ENCODE measurements around the gene PRSS56.
"Not testable (repeated sequence)": the region's sequence is repeated elsewhere in the genome, so short reads cannot be mapped to it uniquely, and the experiment has no call there.

The PRSS56 gene

GRCh38 chr2:232542715-232543467, 22.7 kb downstream of the PRSS56 start:
- DNase-seq = no peak

DNA sequence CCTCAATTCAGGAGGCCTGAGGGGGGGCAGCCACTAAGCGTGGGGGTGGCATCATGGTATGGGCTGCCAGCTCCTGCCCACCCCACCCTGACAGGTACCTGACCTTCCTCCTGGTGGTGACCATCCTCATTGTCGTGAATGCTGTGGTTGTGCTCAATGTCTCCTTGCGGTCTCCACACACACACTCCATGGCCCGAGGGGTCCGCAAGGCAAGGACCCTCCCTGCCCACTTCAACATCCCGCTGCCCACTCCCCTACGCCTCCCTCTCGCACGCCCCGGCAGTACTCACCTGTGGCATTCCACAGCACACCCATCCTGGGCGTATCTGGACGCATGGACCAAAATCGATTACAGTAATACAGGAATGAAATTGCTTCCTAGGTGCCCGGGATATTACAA, 23.3 kb downstream of the PRSS56 start:
- no peak for DNase-seq

DNA sequence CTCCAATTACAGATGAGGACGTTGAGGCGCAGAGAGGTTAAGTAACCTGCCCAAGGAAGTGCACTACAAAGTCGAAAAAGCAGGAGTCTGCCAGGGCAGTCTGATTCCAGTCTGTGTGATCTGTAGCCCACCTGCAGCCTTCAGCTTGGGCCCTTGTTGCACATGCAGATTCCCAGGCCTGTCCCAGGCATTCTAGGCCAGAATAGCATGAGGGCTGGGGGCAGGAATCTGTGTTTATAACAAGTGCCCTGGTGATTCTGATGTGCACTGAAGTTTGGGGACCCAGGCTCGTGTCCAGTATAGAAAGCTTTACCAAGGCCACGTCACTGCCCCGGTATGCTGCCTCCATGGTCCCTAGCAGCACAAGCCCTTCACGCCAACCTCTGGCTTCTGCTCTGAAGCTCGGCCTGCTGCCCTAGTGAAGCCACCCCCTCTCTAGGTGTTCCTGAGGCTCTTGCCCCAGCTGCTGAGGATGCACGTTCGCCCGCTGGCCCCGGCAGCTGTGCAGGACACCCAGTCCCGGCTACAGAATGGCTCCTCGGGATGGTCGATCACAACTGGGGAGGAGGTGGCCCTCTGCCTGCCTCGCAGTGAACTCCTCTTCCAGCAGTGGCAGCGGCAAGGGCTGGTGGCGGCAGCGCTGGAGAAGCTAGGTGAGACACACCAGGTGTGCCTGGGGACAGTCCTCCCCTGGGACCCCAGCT, 23.9 kb downstream of the PRSS56 start:
- DNase-seq = no peak

DNA sequence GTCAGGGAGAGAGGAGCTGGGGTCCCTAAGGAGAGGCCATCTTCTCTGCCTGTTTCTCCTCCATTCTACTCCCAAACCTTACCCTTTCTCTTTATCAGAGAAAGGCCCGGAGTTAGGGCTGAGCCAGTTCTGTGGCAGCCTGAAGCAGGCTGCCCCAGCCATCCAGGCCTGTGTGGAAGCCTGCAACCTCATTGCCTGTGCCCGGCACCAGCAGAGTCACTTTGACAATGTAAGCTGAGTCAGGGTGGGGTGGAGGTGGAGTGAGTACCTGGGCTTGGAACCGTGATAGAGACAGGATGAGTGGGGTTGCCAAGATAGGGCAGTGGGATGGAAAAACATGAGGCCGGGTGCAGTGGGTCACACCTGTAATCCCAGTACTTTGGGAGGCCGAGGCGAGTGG, 24.5 kb downstream of the PRSS56 start:
- DNase-seq = no peak

- DNase-seq = no peak
Measured at GRCh38 chr2:232545511-232546375, 25.6 kb downstream of the PRSS56 start.

DNA sequence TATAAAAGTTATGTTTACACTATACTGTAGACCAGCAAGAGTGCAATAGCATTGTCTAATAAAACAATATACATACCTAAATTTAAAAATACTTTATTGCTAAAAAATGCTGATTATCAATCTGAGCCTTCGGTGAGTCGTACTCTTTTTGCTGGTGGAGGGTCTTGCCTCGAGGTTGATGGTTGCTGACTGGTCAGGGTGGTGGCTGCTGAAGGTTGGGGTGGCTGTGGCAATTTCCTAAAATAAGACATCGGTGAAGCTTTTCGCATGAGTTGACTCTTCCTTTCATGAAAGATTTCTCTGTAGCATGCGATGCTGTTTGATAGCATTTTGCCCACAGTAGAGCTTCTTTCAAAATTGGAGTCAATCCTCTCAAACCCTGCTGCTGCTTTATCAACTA, 27.8 kb downstream of the PRSS56 start:
- no peak for DNase-seq

- DNase-seq = no peak
Measured at GRCh38 chr2:232549655-232550353, 29.6 kb downstream of the PRSS56 start.

DNA sequence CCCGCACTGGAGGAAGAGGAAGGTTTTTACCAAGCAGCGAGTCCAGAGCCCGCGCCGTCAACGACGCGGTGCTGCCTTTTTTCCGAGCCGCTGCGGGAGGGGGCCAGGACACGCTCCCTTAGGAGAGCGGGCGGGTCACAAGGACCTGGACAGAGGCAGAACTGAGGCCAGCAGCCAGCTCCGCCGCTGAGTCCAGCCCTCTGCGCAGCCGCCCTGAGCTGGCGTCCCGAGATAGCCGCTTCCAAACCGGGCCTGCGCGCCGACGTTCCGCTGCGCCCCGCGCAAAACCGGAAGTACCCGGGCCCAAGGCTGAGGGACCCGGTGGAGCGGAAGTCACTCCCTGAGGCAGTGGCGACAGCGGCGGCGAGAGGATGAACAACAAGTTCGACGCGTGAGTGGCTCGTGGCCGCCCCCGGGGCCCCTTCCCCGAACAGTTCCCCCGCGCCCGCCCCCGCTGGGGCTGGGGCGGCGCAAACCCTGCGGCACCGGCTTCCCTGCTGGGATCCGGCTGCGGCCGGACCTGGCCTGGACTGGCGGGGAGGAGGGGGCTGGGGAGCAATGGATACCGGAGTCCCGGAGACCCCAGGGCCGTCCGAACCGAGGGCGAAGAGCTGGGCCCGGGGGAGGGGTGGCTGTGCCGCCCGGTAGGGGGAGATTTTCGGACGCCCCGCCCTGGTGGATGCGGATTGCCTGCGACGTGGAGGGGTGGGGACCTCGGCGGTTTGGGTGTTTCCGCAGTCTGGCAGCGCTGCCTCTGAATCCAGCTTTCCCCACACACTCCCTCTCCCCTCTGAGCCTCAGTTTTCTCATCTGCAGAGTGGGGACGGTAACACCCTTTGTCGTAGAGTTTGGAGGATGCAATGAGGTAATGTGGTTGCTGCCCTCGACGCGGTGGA, 30.4 kb downstream of the PRSS56 start, which contains the start of the genes EIF4E2 and TIGD1:
EIF4E2 (plus strand) TSS at position 336 of the 896 bp plus-strand sequence; CDS start at position 372, 36 bp downstream.
TIGD1 (minus strand) TSS at position 204 of the 896 bp plus-strand sequence. CDS start 675 bp downstream, outside the sequence.
- DNase-seq = peak; percentile 91

GRCh38 chr2:232551250-232551638, 31.1 kb downstream of the PRSS56 start:
- no peak for DNase-seq

GRCh38 chr2:232551776-232552175, 31.6 kb downstream of the PRSS56 start:
- no peak for DNase-seq

DNA sequence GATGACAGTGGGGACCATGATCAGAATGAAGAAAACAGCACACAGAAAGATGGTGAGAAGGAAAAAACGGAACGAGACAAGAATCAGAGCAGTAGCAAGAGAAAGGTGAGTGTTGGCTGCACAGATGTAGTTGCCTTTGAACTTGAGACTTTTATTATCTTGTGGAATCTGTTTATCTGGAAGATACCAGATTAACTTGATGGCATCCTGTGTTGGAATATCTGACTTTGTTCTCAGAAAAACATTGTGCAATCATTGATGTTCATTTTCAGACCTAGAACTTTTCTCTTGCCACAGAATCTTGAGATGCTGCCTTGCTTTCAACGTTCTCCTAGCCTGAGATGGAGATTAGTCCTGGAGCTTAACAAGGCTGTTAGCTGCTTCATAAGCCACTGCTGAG, 36.2 kb downstream of the PRSS56 start:
- DNase-seq = no peak

DNA sequence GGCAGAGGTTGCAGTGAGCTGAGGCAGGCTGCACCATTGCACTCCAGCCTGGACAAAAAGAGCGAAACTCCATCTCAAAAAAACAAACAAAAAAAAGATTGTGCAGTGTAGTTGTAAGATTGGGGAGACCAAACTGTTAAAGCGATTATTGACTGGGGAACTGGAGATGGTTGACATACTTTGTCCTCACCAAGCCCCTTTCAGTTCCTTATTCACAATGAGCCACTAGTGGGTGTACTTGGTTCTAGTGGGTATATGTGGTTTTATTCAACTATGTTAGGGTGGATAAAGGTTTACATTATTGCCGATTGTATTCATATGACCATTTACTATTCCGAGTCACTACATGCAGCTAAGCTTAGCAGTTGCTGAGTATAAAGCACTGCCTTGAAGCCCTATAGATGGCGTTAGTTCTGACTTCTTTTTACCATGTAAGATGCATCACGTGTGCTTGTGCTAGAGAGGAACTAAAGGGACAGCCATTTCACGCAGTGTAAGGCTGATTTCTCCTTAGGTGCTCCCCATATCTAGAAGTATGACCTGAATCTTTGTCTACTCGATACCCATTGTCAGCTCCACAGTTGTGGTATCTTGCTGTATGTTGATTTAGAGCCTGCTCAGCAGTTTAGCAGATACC, 42.4 kb downstream of the PRSS56 start:
- no peak for DNase-seq

GRCh38 chr2:232563580-232563979, 43.4 kb downstream of the PRSS56 start:
- DNase-seq = no peak

- DNase-seq = no peak
Measured at GRCh38 chr2:232567721-232568120, 47.5 kb downstream of the PRSS56 start.

DNA sequence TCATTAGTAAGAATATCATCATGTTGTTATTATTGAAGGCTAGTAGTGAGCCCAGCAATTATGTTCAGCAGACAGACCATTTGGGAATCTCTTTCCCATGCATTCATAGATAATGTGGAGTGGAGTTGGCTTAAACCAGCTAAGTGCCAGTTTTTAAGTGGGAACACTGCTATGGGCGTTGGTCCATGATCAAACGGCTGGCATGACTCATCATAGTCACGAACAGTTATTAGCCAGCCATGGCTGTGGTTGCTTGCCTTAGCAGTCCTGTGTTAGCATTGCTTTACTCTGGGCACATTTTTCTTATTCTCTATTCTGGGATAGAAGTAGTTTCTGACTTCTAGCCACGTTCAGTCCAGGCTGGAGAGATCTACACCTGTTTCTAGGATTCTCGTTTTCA, 48.0 kb downstream of the PRSS56 start:
- DNase-seq = no peak

DNA sequence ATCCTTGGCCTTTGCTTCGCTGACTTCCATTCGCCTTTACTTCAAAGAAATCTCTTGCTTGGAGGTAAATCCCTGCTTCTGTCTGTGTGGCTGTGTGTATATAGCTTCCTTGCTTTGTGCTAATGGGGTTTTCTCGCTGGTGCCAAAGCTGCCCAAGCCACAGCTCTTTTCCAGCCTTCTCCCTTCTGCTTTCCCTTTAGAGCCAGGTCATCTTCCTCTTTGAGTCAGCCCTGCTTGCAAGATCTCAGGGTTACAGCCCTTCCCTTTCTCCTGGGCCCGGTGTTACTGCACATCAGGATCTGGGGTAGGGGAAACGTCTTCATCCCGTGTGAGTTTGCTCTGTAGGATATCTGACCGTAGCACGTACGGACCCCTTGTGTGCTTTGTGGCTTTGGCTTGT, 49.4 kb downstream of the PRSS56 start:
- no peak for DNase-seq

DNA sequence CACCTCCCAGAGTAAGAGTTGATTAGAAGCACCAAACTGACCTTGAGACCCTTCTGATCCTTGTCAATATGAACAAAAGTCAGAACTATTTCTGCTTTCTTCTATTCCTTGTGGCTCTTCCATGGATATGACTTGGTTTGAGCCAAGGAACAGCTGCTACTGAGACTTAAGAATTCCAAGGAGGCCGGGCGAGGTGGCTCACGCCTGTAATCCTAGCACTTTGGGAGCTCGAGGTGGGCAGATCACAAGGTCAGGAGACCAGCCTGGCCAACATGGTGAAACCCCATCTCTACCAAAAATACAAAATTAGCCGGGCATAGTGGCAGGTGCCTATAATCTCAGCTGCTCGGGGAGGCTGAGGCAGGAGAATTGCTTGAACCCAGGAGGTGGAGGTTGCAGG, 50.3 kb downstream of the PRSS56 start:
- DNase-seq = not testable (repeated sequence)

DNA sequence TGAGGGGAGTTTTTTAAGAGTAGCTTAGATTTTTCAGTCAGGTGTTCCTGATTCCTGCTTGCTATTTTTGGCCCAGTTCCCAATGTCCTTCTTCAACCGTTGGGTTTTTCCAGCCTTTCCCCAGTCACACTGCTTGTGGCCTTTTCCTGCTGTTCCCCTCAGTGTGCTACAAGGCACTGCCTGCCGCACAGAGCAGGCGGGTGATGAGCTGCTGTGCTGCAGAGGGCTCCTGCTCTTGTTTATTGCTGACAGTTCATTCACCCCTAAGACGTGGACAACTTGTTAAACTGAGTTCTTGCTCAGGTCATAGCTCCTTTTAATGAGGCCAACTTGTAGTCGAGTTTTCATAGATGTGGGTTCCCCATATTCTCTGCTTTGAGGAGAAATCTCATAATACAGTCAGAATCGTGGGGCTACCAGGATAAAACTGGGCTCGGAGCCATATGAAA, 50.9 kb downstream of the PRSS56 start:
- DNase-seq = no peak

DNA sequence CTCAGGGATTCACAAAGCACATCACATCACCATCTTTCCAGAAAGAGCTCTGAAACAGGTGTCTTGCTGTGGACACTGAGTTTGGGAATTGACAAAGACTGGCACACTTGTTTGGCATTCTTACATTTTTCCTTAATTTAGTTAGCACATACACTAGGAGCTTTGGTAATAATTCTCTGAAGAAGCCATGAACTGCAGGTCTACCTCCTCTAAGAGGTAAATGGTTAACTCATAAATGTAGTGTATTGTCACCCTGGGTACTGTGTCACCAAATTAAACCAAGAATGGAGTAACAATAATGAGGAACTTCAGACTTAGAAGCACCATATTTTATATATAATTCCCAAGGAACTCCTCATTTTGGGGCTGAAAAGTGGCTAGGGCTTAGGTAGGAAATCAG, 52.9 kb downstream of the PRSS56 start:
- no peak for DNase-seq

DNA sequence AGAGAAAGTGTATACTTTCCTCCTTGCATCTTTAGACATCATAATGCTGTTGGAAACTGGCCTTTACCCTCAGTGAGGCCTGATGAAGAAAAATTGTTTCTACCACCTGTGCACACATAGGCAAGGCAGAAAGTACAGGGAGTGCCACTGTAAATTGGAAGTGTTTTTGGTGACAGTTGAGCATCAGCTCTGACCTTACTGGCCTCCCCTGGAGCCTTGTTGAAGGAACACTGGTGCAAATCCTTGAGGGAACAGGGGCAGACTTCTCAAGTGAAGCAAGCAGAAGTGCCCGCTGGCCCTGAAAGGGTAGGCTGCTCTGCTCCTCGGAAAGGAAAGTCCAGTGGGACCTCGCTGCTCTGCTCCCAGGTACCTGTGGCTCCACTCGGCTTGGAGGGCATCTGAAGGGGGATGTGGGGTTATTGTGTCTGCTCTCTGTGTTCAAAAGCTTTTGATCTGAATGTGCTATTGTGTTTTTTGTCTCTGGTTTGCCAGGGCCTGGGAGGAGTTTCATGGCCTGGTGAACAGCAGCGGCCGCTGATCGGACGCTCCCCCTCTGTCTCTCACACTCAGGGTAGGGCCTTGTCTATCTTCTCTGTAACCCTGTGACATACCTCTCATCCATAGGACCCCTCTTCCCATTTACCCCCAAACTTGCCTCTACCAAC, 53.7 kb downstream of the PRSS56 start:
- no peak for DNase-seq
